ENCODE data around the gene GPC6.

Gene GPC6

DNA sequence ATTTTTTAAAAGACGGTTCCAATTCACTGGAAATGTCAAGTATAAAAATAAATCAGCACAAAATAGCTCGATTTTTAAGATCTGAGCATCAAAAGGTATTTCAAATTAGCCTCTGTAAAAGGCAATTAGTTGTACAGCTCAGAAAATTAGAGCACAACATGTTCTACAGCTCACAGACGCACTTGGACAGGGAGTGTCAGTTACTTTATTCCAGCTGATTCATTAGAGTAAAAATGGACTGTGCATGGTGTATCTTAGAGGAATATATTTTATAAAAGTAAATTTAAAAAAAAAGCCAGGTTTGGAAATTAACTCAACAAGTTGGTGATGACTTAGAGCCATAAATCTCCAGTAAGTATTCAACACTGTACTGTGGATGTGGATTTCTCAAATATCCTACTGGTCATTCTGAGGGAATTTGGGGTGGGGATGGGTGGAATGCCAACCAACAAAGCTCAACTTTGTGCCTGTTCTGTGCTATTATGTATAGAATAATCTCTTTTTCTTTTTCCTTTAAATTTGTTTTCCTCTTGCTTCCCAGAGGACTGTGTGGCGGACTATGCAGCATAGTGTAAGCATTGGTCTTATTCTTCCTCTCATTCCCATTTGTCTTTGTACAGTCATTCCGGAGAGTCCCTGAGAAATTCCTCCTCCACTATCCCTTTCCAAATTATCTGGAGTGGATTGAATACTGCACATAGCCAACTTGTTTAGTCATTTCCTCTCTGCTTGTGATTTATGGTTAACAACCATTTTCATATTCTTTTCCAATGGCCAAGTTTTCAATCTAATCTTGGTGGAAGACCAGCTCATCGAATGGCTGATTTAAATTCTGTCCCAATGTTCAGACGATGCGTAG, 1083.6 kb downstream of the GPC6 start:
- H3K9me3 ChIP-seq (ENCODE audit: control insufficient read depth, insufficient read depth, low read depth, low read length), result no peaks in the 10 kb centered on the region
- no peaks in the 10 kb centered on the region for H3K36me3 ChIP-seq (ENCODE audit: control insufficient read depth in 2 of 2, insufficient read depth in 1 of 2, low read length in 2 of 2)
- H3K27ac ChIP-seq (ENCODE audit: extremely low read depth, low read depth, low read length), result no peak overlapping the region
- TF ChIP-seq, protein P1, sequence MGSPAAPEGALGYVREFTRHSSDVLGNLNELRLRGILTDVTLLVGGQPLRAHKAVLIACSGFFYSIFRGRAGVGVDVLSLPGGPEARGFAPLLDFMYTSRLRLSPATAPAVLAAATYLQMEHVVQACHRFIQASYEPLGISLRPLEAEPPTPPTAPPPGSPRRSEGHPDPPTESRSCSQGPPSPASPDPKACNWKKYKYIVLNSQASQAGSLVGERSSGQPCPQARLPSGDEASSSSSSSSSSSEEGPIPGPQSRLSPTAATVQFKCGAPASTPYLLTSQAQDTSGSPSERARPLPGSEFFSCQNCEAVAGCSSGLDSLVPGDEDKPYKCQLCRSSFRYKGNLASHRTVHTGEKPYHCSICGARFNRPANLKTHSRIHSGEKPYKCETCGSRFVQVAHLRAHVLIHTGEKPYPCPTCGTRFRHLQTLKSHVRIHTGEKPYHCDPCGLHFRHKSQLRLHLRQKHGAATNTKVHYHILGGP (tag by site-specific recombination; IDR thresholded peaks at IDR 0.05), result no peak
- no peak for TF ChIP-seq ZNF623 (tag by site-specific recombination; IDR thresholded peaks at IDR 0.05)
- TF ChIP-seq, protein P2, sequence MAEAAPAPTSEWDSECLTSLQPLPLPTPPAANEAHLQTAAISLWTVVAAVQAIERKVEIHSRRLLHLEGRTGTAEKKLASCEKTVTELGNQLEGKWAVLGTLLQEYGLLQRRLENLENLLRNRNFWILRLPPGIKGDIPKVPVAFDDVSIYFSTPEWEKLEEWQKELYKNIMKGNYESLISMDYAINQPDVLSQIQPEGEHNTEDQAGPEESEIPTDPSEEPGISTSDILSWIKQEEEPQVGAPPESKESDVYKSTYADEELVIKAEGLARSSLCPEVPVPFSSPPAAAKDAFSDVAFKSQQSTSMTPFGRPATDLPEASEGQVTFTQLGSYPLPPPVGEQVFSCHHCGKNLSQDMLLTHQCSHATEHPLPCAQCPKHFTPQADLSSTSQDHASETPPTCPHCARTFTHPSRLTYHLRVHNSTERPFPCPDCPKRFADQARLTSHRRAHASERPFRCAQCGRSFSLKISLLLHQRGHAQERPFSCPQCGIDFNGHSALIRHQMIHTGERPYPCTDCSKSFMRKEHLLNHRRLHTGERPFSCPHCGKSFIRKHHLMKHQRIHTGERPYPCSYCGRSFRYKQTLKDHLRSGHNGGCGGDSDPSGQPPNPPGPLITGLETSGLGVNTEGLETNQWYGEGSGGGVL (tag by site-specific recombination; IDR thresholded peaks at IDR 0.05), result no peak
- TF ChIP-seq GLI4 (tag by site-specific recombination; IDR thresholded peaks at IDR 0.05), result no peak
- TF ChIP-seq, protein P3, sequence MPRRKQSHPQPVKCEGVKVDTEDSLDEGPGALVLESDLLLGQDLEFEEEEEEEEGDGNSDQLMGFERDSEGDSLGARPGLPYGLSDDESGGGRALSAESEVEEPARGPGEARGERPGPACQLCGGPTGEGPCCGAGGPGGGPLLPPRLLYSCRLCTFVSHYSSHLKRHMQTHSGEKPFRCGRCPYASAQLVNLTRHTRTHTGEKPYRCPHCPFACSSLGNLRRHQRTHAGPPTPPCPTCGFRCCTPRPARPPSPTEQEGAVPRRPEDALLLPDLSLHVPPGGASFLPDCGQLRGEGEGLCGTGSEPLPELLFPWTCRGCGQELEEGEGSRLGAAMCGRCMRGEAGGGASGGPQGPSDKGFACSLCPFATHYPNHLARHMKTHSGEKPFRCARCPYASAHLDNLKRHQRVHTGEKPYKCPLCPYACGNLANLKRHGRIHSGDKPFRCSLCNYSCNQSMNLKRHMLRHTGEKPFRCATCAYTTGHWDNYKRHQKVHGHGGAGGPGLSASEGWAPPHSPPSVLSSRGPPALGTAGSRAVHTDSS (tag by site-specific recombination; IDR thresholded peaks at IDR 0.05), result no peak
- TF ChIP-seq ZNF660 (tag by site-specific recombination; IDR thresholded peaks at IDR 0.05), result no peak
- TF ChIP-seq ZNF16 (tag by site-specific recombination; IDR thresholded peaks at IDR 0.05; ENCODE audit: low read depth), result no peak
- TF ChIP-seq, protein P4, sequence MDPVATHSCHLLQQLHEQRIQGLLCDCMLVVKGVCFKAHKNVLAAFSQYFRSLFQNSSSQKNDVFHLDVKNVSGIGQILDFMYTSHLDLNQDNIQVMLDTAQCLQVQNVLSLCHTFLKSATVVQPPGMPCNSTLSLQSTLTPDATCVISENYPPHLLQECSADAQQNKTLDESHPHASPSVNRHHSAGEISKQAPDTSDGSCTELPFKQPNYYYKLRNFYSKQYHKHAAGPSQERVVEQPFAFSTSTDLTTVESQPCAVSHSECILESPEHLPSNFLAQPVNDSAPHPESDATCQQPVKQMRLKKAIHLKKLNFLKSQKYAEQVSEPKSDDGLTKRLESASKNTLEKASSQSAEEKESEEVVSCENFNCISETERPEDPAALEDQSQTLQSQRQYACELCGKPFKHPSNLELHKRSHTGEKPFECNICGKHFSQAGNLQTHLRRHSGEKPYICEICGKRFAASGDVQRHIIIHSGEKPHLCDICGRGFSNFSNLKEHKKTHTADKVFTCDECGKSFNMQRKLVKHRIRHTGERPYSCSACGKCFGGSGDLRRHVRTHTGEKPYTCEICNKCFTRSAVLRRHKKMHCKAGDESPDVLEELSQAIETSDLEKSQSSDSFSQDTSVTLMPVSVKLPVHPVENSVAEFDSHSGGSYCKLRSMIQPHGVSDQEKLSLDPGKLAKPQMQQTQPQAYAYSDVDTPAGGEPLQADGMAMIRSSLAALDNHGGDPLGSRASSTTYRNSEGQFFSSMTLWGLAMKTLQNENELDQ (tag by site-specific recombination; IDR thresholded peaks at IDR 0.05; ENCODE audit: low read depth), result no peak
- no peak for TF ChIP-seq MEIS1 (CRISPR knock-in tag; IDR thresholded peaks at IDR 0.05; ENCODE audit: borderline replicate concordance)
- TF ChIP-seq SALL2 (tag by site-specific recombination; IDR thresholded peaks at IDR 0.05; ENCODE audit: borderline replicate concordance), result no peak
- TF ChIP-seq ZNF37A (tag by site-specific recombination; IDR thresholded peaks at IDR 0.05), result no peak
- TF ChIP-seq ZNF544 (tag by site-specific recombination; IDR thresholded peaks at IDR 0.05), result no peak
- TF ChIP-seq ZNF768 (tag by site-specific recombination; IDR thresholded peaks at IDR 0.05), result no peak
- TF ChIP-seq FEZF1 (tag by site-specific recombination; IDR thresholded peaks at IDR 0.05), result no peak
- ChIA-PET POLR2A (no interaction called here), CTCF (interaction anchor here (0.6 kb wide), 1 partner anchor 85 kb away, joined by 3 read pairs; no protein-coding TSS in a partner anchor)
- no peak overlapping the region for H3K4me3 ChIP-seq (ENCODE audit: low read depth, low read length)
- H3K4me1 ChIP-seq (ENCODE audit: control insufficient read depth, insufficient read depth, low read length), result no peaks in the 10 kb centered on the region

DNA sequence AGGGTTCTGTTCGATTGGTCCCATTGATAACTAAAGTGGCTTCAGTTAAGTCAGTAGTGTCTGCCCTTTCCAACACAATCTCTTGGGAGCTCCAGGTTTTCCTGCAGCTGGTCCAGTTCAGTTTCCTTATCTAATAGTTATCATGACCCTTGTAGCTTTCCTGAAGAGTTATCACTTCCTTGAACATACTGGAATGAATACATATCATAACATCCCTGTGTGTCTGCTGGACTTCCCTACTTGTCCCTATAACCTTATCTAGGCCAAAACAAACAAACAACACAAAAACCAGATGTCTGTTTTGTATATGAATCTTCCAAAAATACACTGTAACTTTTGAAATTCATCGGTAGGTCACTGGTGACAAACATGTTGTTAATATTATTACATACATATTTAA, 1085.3 kb downstream of the GPC6 start:
- H3K9me3 ChIP-seq (ENCODE audit: control insufficient read depth, insufficient read depth, low read depth, low read length), result no peaks in the 10 kb centered on the region
- CTCF ChIA-PET, result no interaction called here
- POLR2A ChIA-PET, result no interaction called here
- H3K27ac ChIP-seq (ENCODE audit: extremely low read depth, low read depth, low read length), result no peak overlapping the region
- TF ChIP-seq ZNF510 (tag by site-specific recombination; IDR thresholded peaks at IDR 0.05; ENCODE audit: insufficient replicate concordance), result no peak
- TF ChIP-seq, protein P5, sequence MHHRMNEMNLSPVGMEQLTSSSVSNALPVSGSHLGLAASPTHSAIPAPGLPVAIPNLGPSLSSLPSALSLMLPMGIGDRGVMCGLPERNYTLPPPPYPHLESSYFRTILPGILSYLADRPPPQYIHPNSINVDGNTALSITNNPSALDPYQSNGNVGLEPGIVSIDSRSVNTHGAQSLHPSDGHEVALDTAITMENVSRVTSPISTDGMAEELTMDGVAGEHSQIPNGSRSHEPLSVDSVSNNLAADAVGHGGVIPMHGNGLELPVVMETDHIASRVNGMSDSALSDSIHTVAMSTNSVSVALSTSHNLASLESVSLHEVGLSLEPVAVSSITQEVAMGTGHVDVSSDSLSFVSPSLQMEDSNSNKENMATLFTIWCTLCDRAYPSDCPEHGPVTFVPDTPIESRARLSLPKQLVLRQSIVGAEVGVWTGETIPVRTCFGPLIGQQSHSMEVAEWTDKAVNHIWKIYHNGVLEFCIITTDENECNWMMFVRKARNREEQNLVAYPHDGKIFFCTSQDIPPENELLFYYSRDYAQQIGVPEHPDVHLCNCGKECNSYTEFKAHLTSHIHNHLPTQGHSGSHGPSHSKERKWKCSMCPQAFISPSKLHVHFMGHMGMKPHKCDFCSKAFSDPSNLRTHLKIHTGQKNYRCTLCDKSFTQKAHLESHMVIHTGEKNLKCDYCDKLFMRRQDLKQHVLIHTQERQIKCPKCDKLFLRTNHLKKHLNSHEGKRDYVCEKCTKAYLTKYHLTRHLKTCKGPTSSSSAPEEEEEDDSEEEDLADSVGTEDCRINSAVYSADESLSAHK (tag by site-specific recombination; IDR thresholded peaks at IDR 0.05), result no peak
- H3K36me3 ChIP-seq (ENCODE audit: control insufficient read depth in 2 of 2, insufficient read depth in 1 of 2, low read length in 2 of 2), result no peaks in the 10 kb centered on the region
- no peak overlapping the region for H3K4me3 ChIP-seq (ENCODE audit: low read depth, low read length)
- no peaks in the 10 kb centered on the region for H3K4me1 ChIP-seq (ENCODE audit: control insufficient read depth, insufficient read depth, low read length)
